ENCODE measurements around the gene BBLN.
"Not testable (repeated sequence)": the region's sequence is repeated elsewhere in the genome, so short reads cannot be mapped to it uniquely, and the experiment has no call there.

The BBLN gene

GRCh38 chr9:128124873-128125579 lies 35.0 kb upstream of the BBLN start:
- peak in 1 of 2 donors; percentile 11 for DNase-seq (ENCODE audit: low read depth in 2 of 2)

DNA sequence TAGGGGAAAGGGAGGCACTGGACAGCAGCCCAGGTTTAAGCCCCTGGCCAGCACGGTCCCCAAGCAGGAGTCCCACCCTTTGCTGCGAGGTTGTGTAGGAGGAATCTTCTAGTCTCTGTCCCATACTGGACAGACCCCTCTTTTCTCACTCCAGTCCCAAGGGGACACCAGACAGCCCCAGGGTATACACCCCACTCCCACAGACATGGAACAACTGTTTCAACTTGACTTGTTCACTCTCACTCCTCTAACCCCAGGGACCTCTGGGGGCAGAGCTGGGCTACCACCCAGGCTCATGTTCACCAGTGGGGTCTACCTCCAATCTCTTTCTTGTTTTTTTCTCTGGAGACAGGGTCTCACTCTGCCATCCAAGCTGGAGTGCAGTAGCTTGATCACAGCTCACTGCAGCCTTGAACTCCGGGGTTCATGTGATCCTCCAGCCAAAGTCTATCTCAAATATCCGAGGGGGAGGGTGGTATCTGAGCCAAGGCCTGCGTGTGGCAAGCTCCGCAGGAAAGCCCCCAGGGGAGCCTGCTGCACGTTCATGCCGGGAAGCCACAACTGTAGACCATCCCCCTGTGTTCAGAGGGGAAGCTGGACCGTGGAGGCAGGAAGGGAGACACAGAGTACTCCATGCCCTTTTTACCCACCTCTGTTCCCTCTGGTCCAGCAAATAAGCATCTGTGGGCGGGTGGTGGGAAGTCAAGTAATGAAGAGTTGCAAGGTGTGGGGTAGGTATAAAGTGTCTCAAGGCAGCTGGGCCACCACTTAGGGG lies 34.3 kb upstream of the BBLN start:
- no peak for DNase-seq (ENCODE audit: low read depth in 2 of 2)

- peak; percentile 64 to 77 for DNase-seq (ENCODE audit: low read depth in 2 of 2)
Measured at GRCh38 chr9:128127568-128127989, 32.5 kb upstream of the BBLN start, which contains the start of gene PTGES2. TSS of gene PTGES2 (minus strand) at chr9:128127729. CDS start at chr9:128127717, 12 bp downstream.

DNA sequence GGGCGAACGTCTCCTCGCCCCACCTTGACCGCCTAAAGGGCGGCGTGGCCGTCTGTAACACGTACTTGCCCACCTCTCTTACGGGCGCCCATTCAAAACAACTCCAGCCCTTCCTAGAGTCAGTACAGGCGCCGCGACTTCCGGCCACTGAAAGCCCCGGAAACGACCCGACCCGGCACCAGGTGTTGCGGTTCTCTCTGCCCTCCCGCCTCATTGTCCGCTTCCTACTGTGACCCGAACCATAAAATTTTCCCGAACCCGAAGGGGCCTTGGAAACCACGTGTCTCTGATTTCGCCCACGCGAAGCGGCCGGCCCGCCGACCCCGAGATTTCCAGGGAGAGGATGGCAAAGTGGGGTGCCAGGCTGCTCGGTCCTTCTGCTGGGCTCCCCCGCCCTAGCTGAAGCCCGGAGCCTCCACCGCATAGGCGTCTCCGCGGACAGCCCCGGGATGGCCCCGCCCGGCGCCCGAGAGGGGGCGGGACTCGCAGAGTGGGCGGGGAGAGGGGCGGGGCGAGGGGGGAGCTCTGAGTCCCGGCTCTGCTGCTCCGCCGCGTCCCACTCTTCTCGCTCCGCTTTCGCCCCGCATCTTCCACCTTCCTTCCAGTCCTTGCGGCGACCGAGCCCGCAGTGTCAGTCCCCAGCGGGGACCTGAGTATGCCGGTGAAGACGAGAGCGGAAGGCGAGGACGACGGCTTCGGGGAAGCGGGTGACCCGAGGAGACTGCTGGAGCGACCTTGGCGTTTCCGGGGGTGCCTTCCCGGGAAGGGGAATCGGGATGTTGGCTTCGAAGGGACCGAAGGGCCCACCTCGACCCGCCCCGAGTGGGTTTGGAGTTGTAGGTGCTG lies 31.9 kb upstream of the BBLN start:
- DNase-seq (ENCODE audit: low read depth in 2 of 2): peak; percentile 66 to 72

- DNase-seq (ENCODE audit: low read depth in 2 of 2): no peak
Measured at GRCh38 chr9:128128836-128129590, 31.1 kb upstream of the BBLN start.

DNA sequence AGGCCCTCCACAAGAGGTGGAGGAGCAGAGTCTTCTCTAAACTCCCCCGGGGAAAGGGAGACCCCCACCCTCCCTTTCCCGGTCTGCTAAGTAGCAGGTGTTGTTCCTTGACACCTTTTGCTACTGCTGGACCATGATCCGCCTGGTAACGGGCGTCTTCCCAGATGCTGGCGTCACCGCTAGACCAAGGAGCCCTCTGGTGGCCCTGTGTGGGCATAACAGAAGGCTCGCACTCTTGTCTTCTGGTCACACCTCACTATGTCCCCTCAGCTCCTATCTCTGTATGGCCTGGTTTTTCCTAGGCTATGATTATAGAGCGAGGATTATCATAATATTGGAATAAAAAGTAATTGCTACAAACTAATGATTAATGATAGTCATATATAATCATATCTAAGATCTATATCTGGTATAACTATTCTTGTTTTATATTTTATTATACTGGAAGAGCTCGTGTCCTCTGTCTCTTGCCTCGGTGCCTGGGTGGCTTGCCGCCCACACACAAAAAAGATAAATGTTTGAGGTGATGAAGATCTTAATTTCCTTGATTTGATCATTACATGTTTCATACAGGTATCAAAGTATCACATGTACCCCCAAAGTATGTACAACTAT lies 30.0 kb upstream of the BBLN start:
- DNase-seq (ENCODE audit: low read depth in 2 of 2): peak; percentile 14 to 25

- not testable (repeated sequence) for DNase-seq (ENCODE audit: low read depth in 2 of 2)
Measured at GRCh38 chr9:128130651-128131050, 29.4 kb upstream of the BBLN start.

DNA sequence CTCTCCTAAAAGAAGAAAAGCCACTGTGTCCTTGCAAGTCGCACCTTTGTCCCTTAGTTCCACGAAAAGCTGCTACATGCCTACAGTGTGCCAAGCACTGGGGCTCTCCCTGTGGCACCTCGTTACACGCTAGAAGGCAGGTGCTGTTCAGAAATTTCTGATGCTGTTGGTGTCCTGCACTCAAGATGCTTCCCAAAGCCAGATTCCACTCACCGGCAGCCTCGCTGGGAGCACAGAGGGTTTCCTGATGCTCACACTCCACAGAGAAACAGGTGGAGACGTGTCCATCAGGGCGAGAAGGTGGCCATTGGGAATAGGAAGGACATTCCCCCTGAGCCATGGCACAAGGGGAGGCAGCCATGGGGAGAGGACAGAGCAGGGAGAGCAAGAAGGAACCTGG lies 28.7 kb upstream of the BBLN start:
- not testable (repeated sequence) for DNase-seq (ENCODE audit: low read depth in 2 of 2)

GRCh38 chr9:128132139-128132538 lies 27.9 kb upstream of the BBLN start:
- DNase-seq (ENCODE audit: low read depth in 2 of 2): not testable (repeated sequence)

GRCh38 chr9:128135561-128135960 lies 24.5 kb upstream of the BBLN start:
- DNase-seq (ENCODE audit: low read depth in 2 of 2): not testable (repeated sequence)

- DNase-seq (ENCODE audit: low read depth in 2 of 2): no peak
Measured at GRCh38 chr9:128136816-128137793, 23.0 kb upstream of the BBLN start.

DNA sequence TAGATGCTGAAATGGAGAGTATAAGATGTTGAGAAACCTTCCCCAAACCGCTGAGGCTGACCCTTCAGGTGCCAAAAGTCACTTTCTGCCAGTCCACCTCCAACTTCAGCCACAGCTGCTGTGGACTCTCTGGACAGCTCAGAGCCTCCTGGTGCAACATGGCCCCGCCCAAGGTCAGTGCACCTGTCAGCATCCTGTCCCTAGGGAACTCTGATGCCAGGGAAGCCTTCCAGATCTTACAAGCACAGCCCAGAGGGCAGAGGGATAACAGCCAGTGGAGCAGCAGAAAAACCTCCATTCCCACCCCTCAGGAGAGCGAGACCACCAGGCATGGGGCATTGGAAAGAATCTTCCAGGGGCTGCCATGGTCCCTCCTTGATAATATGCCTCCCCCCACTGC lies 22.1 kb upstream of the BBLN start:
- DNase-seq (ENCODE audit: low read depth in 2 of 2): no peak

- DNase-seq (ENCODE audit: low read depth in 2 of 2): no peak
Measured at GRCh38 chr9:128139621-128140020, 20.4 kb upstream of the BBLN start.

DNA sequence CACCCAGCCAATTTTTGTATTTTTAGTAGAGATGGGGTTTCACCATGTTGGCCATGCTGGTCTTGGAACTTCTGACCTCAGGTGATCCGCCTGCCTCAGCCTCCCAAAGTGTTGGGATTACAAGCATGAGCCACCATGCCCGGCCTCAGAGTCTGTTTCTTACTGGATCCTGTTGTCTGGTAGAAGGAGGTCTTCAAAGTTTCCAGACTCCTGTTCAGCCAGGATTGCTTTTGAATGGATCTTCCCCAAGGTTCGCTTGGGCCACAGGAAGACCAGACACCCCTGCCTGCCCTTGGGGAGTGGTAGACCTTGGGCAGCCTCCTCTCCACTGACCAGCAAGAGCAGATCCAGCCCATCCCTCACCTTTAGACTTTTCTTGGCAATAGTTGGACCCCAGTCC lies 18.5 kb upstream of the BBLN start:
- DNase-seq (ENCODE audit: low read depth in 2 of 2): no peak

- no peak for DNase-seq (ENCODE audit: low read depth in 2 of 2)
Measured at GRCh38 chr9:128142061-128142460, 18.0 kb upstream of the BBLN start.

GRCh38 chr9:128142596-128142995 lies 17.5 kb upstream of the BBLN start:
- no peak for DNase-seq (ENCODE audit: low read depth in 2 of 2)

DNA sequence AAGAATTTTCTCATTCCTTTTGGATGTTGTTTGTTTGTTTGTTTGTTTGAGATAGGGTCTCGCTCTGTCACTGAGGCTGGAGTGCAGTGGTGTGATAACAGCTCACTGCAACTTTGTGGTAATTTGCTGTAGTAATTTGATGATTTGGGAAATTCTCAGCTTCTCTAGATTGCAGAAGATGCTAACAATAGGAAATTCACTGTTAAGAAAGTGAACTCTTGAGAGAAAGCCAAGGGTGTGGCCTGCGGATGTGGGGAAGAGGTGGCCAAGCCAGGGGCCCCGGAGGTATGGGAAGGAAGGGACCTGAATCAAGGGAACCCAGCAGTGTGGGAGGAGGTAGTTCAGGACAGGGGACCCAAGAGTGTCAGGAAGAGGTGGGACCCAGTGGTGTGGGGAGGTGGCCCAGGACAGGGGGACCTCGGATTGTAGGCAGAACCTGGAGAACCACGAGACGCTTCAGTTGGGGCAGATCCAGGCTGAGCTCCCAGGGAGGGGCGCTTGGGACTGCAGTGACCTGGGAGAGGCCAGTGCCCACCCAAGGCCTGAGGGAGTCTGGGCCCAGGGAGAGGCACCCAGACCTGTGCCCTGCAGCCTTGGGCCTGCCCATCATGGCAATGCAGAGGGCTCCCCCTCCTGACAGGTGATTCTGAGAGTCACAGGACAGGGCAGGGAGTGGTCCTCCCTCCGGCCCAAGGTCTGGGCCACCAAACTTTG lies 16.4 kb upstream of the BBLN start:
- no peak for DNase-seq (ENCODE audit: low read depth in 2 of 2)

DNA sequence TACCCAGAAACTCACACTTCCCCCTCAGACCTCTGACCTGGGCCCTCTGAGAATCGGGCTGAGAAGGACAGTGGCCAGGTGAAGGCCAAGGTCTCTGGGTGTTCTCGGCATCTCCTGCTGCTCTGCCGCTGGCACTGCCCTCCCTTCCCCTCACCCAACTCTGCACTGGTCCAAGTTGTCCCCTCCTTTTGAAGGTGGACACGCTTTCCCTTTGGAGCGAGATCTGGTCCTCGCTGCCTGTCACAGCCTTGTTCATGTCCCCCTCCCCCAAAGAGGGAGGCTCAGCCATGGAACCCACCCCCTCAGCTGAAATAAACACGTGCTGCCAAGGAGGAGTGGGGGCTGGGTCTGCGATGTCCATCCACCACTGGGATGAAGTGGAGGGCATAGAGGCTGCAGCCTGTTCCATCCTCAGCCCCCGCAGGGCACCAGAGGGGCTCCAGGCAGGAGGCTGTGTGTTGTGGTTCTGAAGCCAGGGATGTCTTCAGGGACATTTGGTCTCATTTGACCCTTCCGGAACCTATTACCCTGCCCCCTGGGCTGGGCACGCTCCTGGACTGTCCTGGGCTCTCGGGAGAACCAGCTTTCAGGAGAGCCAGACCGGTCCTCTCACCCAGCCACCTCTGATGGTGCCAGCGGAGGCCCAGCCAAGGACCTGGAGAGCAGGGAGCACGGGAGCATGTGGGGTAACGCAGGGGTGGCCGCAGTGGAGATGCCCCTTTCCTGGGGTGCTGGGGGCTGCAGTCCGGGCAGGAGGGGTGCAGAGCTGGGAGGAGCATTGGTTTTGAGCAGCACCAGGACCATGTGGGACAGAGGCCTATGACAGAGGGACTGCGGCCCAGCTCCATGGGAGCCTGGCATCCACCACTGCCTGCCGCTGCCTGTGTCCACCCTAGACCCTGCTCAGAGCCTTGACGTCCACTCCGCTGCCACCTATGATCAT lies 15.6 kb upstream of the BBLN start:
- DNase-seq (ENCODE audit: low read depth in 2 of 2): no peak
